HepG2 (cell line): ENCODE results near the gene SH2D3A. TPM values are rescaled to one million over a fixed set of nuclear protein-coding genes. Genes with fewer than 3 reads are reported as not detected.

Experiments used
- CREB1 ChIP-seq, 2 experiments: fragments of 450-650 bp in 1 of 2; IDR thresholded peaks; 2 replicates each; pipeline ENCODE4 v1.6.1; 2016 to 2017; ENCODE audit warnings: control low read depth in 1 of 2, mild to moderate bottlenecking in 1 of 2, missing compliant biosample characterization in 1 of 2, missing genetic modification characterization in 1 of 2
- FOSL1 ChIP-seq: sonication (generic); formaldehyde crosslinking; IDR thresholded peaks from 2 replicates; pipeline ENCODE4 v1.9.0; 2021; ENCODE audit warnings: missing genetic modification reagents, borderline replicate concordance
- FOXK1 ChIP-seq: sonication (generic); formaldehyde crosslinking; IDR thresholded peaks from 2 replicates; pipeline ENCODE4 v1.4.0; 2020; ENCODE audit warnings: low read depth, missing genetic modification reagents, borderline replicate concordance
- GATAD1 ChIP-seq: IDR thresholded peaks from 2 replicates; pipeline ENCODE4 v1.6.1; 2016; ENCODE audit warnings: missing genetic modification reagents, missing compliant biosample characterization
- GTF3A ChIP-seq: sonication (generic); formaldehyde crosslinking; conservative IDR thresholded peaks from 2 replicates; pipeline ENCODE4 v1.4.0; 2020; ENCODE audit warnings: mild to moderate bottlenecking, missing genetic modification reagents
- HCFC1 ChIP-seq: fragments of 150-350 bp; IDR thresholded peaks from 2 replicates; pipeline ENCODE4 v1.6.1; 2014; ENCODE audit warnings: low read depth, low read length
- KLF15 ChIP-seq: sonication (generic); formaldehyde crosslinking; IDR thresholded peaks from 2 replicates; pipeline ENCODE4 v1.8.1; 2023; ENCODE audit warnings: borderline replicate concordance, mild to moderate bottlenecking, inconsistent platforms, missing genetic modification reagents, mixed read lengths
- MATR3 ChIP-seq: sonication (generic); formaldehyde crosslinking; IDR thresholded peaks from 2 replicates; pipeline ENCODE4 v1.4.0; 2020; ENCODE audit warnings: missing genetic modification reagents
- MED1 ChIP-seq: sonication (generic); formaldehyde crosslinking; IDR thresholded peaks from 2 replicates; pipeline ENCODE4 v1.4.0; 2020; ENCODE audit warnings: missing genetic modification reagents
- MTA1 ChIP-seq: sonication (generic); formaldehyde crosslinking; IDR thresholded peaks from 2 replicates; pipeline ENCODE4 v1.4.0; 2020; ENCODE audit warnings: missing genetic modification reagents, mild to moderate bottlenecking, borderline replicate concordance
- MZF1 ChIP-seq: sonication (generic); formaldehyde crosslinking; IDR thresholded peaks from 2 replicates; pipeline ENCODE4 v1.8.1; 2023; ENCODE audit warnings: mild to moderate bottlenecking, missing genetic modification reagents, borderline replicate concordance
- SIN3B ChIP-seq: fragments of 150-350 bp; IDR thresholded peaks from 2 replicates; pipeline ENCODE4 v1.6.1; 2014; ENCODE audit warnings: low read length
- SIX4 ChIP-seq: sonication (generic); formaldehyde crosslinking; IDR thresholded peaks from 2 replicates; pipeline ENCODE4 v1.4.0; 2020; ENCODE audit warnings: missing genetic modification reagents
- SYNCRIP ChIP-seq: fragments of 200-400 bp; formaldehyde crosslinking; IDR thresholded peaks from 2 replicates; pipeline ENCODE4 v1.6.1; 2018; ENCODE audit warnings: mild to moderate bottlenecking, low read depth, low read length; ENCODE audit not compliant: insufficient read depth
- ZFX ChIP-seq: sonication (generic); formaldehyde crosslinking; IDR thresholded peaks from 2 replicates; pipeline ENCODE4 v1.4.0; 2020; ENCODE audit warnings: mild to moderate bottlenecking, low read depth, missing genetic modification reagents, moderate library complexity
- ZNF460 ChIP-seq: sonication (generic); formaldehyde crosslinking; IDR thresholded peaks from 2 replicates; pipeline ENCODE4 v1.5.1; 2020; ENCODE audit warnings: missing genetic modification reagents, mild to moderate bottlenecking, borderline replicate concordance
- ZNF549 ChIP-seq: sonication (generic); formaldehyde crosslinking; IDR thresholded peaks from 2 replicates; pipeline ENCODE4 v1.5.0; 2020; ENCODE audit warnings: missing genetic modification reagents
- ZNF557 ChIP-seq: sonication (generic); formaldehyde crosslinking; IDR thresholded peaks from 2 replicates; pipeline ENCODE4 v1.4.0; 2020; ENCODE audit warnings: missing genetic modification reagents
- ZNF629 ChIP-seq: sonication (generic); formaldehyde crosslinking; conservative IDR thresholded peaks from 2 replicates; pipeline ENCODE4 v1.5.0; 2020; ENCODE audit warnings: missing genetic modification reagents
- ZNF75D ChIP-seq: sonication (generic); formaldehyde crosslinking; IDR thresholded peaks from 2 replicates; pipeline ENCODE4 v1.8.1; 2023; ENCODE audit warnings: missing genetic modification reagents, mild to moderate bottlenecking, borderline replicate concordance
- polyA plus RNA-seq, 8 experiments: library from polyadenylated mRNA; depleted of rRNA in 3 of 8; stranded (reverse) in 7 of 8; unstranded in 1 of 8; fragments of >200 nt; fragmentation: Illumina TruSeq in 4 of 8; extraction: Trizol in 4 of 8; gene quantifications; 2 replicates each; pipeline versions ENCODE4 v1.2.1 to v1.2.3, GENCODE V29; 2011 to 2016; ENCODE audit warnings: low read depth in 4 of 8, missing spikeins in 1 of 8, mixed read lengths in 1 of 8; ENCODE audit not compliant: insufficient read depth in 1 of 8
- total RNA-seq, 5 experiments: library from RNA; depleted of rRNA; stranded (reverse); fragments of >200 nt; fragmentation: Illumina TruSeq; extraction: Trizol; gene quantifications; 2 replicates each; pipeline ENCODE4 v1.2.3, GENCODE V29; 2016; ENCODE audit warnings: low read depth in 1 of 5
- TF ChIP-seq, protein P1 (sequence below): sonication (generic); formaldehyde crosslinking; IDR thresholded peaks from 2 replicates; pipeline ENCODE4 v1.4.0; 2020; ENCODE audit warnings: missing genetic modification reagents
- TF ChIP-seq, protein P2 (sequence below): sonication (generic); formaldehyde crosslinking; IDR thresholded peaks from 2 replicates; pipeline ENCODE4 v1.4.0; 2020; ENCODE audit warnings: missing genetic modification reagents
- TF ChIP-seq, protein P3 (sequence below): sonication (generic); formaldehyde crosslinking; conservative IDR thresholded peaks from 2 replicates; pipeline ENCODE4 v1.8.0; 2022; ENCODE audit warnings: mild to moderate bottlenecking, moderate library complexity, missing genetic modification reagents
- TF ChIP-seq, protein P4 (sequence below): sonication (generic); formaldehyde crosslinking; conservative IDR thresholded peaks from 2 replicates; pipeline ENCODE4 v1.8.0; 2022; ENCODE audit warnings: low read depth, missing genetic modification reagents

Gene SH2D3A
- total and polyA plus RNA-seq, 2 of the 13 experiments (the other 11 are each of a cell fraction or from before 2014, with no cell fraction given), result 1.0 to 2.2 TPM

DNA sequence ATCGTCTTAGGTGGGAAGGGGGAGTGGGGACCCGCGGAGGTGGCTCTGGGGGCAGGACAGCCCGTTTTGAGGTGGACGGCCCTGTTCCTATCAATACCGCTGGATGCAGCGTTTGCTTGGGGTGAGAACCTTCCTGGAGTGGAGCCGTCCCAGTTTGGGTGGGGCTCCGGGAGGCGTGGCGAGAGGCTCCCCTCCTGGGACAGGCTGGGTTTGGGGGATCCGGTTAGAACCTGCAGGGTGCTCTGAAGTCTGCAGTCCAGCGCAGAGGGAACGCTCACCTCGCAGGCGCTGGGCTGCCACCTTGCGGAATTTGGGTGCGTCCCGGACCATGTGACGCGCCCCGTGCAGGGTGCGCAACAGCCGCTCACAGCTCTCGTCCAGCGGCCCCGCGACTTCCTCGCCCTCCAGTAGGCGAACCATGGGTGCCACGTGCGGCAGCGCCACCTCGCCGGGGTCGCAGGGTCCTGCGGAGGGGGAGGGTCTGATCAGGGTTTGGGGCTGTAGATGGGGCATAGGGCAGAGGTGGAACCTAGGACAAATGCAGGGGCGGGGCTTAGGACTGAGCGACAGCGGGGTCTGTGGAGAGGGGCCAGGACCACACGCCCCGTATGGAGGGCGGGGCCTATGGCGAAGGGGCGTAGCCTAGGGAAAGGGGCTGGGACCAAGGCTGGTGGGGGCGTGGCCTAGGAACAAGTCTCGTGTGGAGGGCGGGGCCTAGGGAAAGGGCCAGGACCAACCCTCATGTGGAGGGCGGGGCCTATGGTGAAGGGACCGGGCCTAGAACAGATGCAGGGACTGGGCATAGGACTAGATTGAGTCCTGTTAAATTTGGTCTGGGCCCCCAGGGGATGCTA lies 13.8 kb downstream of the SH2D3A start (continued):
- TF ChIP-seq, protein P1, sequence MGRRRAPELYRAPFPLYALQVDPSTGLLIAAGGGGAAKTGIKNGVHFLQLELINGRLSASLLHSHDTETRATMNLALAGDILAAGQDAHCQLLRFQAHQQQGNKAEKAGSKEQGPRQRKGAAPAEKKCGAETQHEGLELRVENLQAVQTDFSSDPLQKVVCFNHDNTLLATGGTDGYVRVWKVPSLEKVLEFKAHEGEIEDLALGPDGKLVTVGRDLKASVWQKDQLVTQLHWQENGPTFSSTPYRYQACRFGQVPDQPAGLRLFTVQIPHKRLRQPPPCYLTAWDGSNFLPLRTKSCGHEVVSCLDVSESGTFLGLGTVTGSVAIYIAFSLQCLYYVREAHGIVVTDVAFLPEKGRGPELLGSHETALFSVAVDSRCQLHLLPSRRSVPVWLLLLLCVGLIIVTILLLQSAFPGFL (CRISPR knock-in tag), result no peak
- TF ChIP-seq GATAD1 (CRISPR knock-in tag), result peak; percentile 68
- TF ChIP-seq CREB1 (IDR thresholded peaks at IDR 0.05), result peak; percentile 48; the same call in 1 of the 2 replicates
- TF ChIP-seq CREB1 (CRISPR knock-in tag; IDR thresholded peaks at IDR 0.05), result no peak
- TF ChIP-seq ZNF629 (CRISPR knock-in tag), result peak; percentile 41
- TF ChIP-seq SIN3B, result no peak
- no peak for TF ChIP-seq MZF1 (CRISPR knock-in tag)
- TF ChIP-seq MTA1 (CRISPR knock-in tag), result peak; percentile 51; the same call in 1 of the 2 replicates
- TF ChIP-seq, protein P2, sequence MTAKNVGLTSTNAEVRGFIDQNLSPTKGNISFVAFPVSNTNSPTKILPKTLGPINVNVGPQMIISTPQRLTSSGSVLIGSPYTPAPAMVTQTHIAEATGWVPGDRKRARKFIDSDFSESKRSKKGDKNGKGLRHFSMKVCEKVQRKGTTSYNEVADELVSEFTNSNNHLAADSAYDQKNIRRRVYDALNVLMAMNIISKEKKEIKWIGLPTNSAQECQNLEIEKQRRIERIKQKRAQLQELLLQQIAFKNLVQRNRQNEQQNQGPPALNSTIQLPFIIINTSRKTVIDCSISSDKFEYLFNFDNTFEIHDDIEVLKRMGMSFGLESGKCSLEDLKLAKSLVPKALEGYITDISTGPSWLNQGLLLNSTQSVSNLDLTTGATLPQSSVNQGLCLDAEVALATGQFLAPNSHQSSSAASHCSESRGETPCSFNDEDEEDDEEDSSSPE, result peak; percentile 88
- TF ChIP-seq GTF3A (CRISPR knock-in tag), result no peak; the same call in 1 of the 2 replicates
- peak; percentile 58; the same call in 1 of the 2 replicates for TF ChIP-seq FOXK1 (CRISPR knock-in tag)
- peak; percentile 61 for TF ChIP-seq ZFX (CRISPR knock-in tag)
- TF ChIP-seq SIX4 (CRISPR knock-in tag), result no peak
- peak; percentile 84 for TF ChIP-seq MED1 (CRISPR knock-in tag)
- no peak for TF ChIP-seq FOSL1 (CRISPR knock-in tag)
- TF ChIP-seq HCFC1, result no peak
- TF ChIP-seq, protein P3, sequence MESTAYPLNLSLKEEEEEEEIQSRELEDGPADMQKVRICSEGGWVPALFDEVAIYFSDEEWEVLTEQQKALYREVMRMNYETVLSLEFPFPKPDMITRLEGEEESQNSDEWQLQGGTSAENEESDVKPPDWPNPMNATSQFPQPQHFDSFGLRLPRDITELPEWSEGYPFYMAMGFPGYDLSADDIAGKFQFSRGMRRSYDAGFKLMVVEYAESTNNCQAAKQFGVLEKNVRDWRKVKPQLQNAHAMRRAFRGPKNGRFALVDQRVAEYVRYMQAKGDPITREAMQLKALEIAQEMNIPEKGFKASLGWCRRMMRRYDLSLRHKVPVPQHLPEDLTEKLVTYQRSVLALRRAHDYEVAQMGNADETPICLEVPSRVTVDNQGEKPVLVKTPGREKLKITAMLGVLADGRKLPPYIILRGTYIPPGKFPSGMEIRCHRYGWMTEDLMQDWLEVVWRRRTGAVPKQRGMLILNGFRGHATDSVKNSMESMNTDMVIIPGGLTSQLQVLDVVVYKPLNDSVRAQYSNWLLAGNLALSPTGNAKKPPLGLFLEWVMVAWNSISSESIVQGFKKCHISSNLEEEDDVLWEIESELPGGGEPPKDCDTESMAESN (CRISPR knock-in tag), result peak; percentile 89; the same call in 1 of the 2 replicates
- no peak; the same call in 1 of the 2 replicates for TF ChIP-seq ZNF460 (CRISPR knock-in tag)
- TF ChIP-seq ZNF549 (CRISPR knock-in tag), result no peak
- TF ChIP-seq ZNF75D (CRISPR knock-in tag), result no peak
- no peak for TF ChIP-seq MATR3 (CRISPR knock-in tag)
- peak; percentile 65; the same call in 1 of the 2 replicates for TF ChIP-seq KLF15
- TF ChIP-seq, protein P4, sequence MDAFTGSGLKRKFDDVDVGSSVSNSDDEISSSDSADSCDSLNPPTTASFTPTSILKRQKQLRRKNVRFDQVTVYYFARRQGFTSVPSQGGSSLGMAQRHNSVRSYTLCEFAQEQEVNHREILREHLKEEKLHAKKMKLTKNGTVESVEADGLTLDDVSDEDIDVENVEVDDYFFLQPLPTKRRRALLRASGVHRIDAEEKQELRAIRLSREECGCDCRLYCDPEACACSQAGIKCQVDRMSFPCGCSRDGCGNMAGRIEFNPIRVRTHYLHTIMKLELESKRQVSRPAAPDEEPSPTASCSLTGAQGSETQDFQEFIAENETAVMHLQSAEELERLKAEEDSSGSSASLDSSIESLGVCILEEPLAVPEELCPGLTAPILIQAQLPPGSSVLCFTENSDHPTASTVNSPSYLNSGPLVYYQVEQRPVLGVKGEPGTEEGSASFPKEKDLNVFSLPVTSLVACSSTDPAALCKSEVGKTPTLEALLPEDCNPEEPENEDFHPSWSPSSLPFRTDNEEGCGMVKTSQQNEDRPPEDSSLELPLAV (CRISPR knock-in tag), result no peak
- no peak for TF ChIP-seq SYNCRIP
- peak; percentile 58; the same call in 1 of the 2 replicates for TF ChIP-seq ZNF557 (CRISPR knock-in tag)
